ENCODE measurements around the gene PPP1R12B. TPM values are rescaled to one million over a fixed set of nuclear protein-coding genes. Genes with fewer than 3 reads are reported as not detected.
"Not testable (repeated sequence)": the region's sequence is repeated elsewhere in the genome, so short reads cannot be mapped to it uniquely, and the experiment has no call there.

Gene PPP1R12B
- polyA plus RNA-seq, 3 donors from 2014 or later = 3.8 to 8.3 (median 4.3) TPM

DNA sequence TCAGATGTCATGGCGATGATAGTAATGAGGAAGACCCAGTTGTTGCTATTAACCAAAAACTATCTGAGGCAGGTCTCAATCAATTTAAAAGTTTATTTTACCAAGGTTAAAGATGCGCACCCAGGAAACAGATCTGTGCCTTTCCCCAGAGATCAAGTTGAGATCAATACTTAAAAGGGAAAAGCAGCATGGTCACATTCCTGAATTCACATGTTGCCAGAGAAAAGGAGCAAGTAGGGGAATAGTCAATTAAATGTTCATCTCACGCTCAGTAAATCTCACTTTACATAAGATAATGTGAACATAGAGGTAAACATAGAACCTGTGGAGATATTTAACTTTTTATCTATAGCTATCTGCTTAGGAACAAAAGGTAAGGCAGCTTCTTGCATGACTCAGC lies 71.2 kb downstream of the PPP1R12B start:
- H3K4me1 Mint-ChIP-seq; H3K27me3 Mint-ChIP-seq (ENCODE audit: low read depth in 3 of 3); DNase-seq; H3K9me3 Mint-ChIP-seq; H3K4me3 Mint-ChIP-seq; H3K36me3 Mint-ChIP-seq; H3K27ac Mint-ChIP-seq: not testable (repeated sequence)

DNA sequence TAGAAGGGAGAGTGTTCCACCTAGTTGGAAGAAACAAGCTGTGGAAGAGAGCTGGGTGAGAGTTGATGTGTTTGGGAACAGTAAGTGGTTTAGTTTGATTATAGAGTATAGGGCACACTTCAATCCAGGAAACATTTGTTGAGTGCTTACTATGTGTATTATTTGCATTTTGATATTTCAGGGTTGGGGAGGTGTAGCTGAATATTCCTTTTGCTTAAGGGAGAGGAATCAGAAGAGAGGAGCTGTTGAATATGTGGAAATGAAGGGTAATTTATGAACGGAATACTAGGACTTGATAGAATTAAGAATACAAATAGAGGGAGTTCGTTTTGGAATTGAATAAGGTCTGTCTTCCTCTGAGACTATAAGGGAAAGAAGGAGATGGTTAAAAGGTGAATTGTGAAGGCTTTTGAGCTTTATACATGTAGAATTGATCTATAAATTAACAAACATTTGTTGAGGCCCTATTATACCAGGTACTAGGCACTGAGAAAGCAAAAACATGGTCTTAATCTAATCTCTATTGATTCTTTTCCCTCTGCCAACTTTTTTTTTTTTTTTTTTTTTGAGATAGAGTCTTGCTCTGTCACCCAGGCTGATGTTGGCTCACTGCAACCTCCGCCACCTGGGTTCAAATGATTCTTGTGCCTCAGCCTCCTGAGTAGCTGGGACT lies 72.1 kb downstream of the PPP1R12B start:
- not testable (repeated sequence) for H3K27me3 Mint-ChIP-seq (ENCODE audit: low read depth in 3 of 3); H3K36me3 Mint-ChIP-seq
- H3K27ac Mint-ChIP-seq = peak overlapping the region in 1 of 6 donors; percentile 51

DNA sequence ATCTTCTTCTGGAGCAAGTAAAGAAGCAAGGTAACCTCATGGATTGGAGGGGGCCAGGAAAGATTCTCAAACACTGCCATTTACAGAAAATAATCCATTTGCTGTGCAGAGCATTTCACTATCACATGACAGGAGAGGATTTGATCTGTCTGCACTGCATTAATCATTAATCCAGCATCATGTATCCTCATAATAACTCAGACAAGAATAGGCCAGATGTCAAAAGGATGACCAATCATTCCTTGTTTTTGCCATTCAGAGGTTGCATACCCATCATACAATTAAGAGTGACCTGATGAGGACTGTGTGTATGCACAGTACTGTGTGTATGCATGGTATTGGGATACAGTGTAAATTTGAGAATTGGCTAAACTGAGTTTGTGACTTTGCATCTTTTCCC lies 74.2 kb downstream of the PPP1R12B start:
- H3K27me3 Mint-ChIP-seq (ENCODE audit: low read depth in 3 of 3); H3K4me3 Mint-ChIP-seq; DNase-seq; H3K27ac Mint-ChIP-seq; H3K9me3 Mint-ChIP-seq; H3K36me3 Mint-ChIP-seq; H3K4me1 Mint-ChIP-seq: not testable (repeated sequence)

More for the DNA sequence above, 72.1 kb downstream of the PPP1R12B start:
- not testable (repeated sequence) for H3K4me1 Mint-ChIP-seq, H3K4me3 Mint-ChIP-seq, H3K9me3 Mint-ChIP-seq, DNase-seq

DNA sequence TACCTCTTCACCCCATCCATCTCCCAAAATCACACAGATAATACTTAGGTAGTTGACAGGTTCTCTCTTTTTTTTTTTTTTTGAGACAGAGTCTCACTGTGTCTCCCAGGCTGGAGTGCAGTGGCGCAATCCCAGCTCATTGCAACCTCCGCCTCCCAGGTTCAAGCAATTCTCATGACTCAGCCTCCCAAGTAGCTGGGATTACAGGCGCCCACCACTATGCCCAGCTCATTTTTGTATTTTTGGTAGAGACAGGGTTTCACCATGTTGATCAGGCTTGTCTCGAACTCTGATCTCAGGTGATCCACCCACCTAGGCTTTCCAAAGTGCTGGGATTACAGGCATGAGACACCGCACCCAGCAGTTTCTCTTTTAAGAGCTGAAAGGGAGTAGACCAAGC lies 75.8 kb downstream of the PPP1R12B start:
- H3K4me1 Mint-ChIP-seq; H3K9me3 Mint-ChIP-seq; H3K36me3 Mint-ChIP-seq; DNase-seq; H3K4me3 Mint-ChIP-seq; H3K27me3 Mint-ChIP-seq (ENCODE audit: low read depth in 3 of 3); H3K27ac Mint-ChIP-seq: not testable (repeated sequence)

DNA sequence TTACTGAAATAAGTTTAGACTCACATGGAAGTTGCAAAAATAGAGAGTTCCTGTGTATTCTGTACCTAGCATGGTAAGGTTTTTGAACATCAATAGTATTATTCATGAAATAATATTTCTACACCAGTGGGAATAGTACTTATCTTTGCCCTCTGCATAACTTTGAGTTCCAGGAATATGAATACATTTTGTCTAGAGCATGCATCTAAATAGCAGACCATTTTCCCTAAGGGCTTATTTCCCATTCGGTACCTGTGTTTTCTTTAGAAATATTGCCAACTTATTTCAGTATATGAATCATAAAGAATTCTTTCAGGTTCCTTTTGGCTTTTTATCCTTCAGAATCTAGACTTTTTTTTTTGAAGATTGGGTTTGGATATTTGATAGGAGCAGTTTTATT lies 81.6 kb downstream of the PPP1R12B start:
- not testable (repeated sequence) for H3K27ac Mint-ChIP-seq; H3K9me3 Mint-ChIP-seq; H3K27me3 Mint-ChIP-seq (ENCODE audit: low read depth in 3 of 3); DNase-seq; H3K4me1 Mint-ChIP-seq; H3K4me3 Mint-ChIP-seq
- H3K36me3 Mint-ChIP-seq = peaks cover 9 to 31% (median 31%) of the 10 kb centered on the region in 3 donors

DNA sequence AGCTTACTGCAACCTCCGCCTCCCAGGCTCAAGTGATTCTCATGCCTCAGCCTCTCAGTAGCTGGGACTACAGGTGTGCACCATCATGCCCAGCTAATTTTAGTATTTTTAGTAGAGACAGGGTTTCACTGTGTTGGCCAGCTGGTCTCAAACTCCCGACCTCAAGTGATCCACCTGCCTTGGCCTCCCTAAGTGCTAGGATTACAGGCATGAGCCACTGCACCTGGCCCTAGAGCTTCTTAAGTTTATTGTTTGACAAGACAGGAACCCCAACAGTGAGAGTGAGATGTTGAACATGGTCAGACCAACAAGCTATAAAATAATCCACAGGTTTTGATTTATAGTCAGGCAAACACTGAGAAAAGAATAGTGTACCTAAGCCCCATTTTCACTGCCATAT lies 83.8 kb downstream of the PPP1R12B start:
- H3K27ac Mint-ChIP-seq; H3K27me3 Mint-ChIP-seq (ENCODE audit: low read depth in 3 of 3); H3K4me3 Mint-ChIP-seq; H3K9me3 Mint-ChIP-seq; H3K4me1 Mint-ChIP-seq; DNase-seq: not testable (repeated sequence)
- peaks cover 13 to 36% (median 32%) of the 10 kb centered on the region in 3 donors for H3K36me3 Mint-ChIP-seq

DNA sequence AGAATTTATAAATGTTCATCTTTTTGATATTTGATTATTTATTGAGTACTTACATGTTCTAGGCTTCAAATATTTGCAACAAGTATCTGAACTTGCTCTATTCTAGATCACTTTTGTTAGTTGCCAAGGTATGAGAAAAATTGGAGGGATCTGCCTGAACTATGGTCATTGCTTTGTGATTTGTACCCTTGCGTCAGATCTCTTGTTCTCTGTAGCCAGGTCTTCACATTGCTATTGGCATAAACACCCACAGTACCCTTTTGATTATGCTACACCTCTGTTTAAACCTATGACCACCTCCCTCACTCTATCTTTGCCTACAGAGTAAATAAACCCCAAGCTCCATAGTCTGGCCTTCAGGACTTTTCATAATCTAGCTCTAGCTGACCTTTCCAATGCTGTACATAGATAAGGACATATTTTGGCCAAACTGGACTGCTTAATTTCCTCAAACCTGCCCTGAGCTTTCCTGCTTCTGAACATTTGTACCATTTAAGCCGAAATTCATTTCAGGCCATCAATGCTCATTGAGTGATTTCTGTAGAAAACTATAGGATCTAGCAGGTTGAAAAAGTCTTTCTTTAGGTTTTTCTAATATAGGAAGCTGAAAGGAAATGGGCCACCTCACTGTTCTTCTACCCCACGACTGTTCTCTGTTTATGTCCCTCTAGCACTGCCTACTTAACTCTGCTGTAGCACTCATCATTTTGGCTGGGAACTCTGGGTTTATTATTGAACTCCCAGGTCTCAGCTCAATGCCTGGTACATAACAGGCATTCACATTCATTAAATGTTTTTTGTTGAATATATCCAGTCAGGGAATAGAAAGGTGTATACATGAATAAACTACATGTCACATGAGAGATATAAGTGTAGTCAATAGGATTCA lies 84.9 kb downstream of the PPP1R12B start:
- Mint-ChIP-seq H3K27me3 (ENCODE audit: low read depth in 3 of 3) (peaks cover 0 to 2% (median 0%) of the 10 kb centered on the region in 3 donors), H3K4me3 (no peak overlapping the region), H3K9me3 (no peaks in the 10 kb centered on the region), H3K36me3 (peaks cover 19 to 40% (median 32%) of the 10 kb centered on the region in 3 donors), H3K27ac (no peak overlapping the region), H3K4me1 (no peaks in the 10 kb centered on the region)
- no peak for DNase-seq

DNA sequence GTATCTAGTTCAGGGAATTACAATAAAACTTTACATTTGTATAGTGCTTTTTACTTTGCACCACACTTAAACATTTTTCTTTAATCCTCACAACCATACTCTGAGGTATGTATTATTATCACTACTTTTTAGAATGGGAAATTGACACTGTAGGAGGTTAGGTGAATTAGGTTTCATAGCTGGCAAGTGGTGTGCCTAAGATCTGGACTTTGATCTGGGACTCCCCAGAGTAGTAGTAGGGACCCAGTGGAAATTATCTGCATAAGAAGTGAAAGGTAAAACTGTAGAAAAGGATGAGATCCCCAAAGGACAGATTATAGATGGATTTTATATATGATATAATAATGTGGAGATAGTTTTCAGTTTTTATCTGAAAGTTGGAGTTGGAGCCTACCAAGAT lies 85.6 kb downstream of the PPP1R12B start:
- Mint-ChIP-seq H3K4me1 (no peaks in the 10 kb centered on the region), H3K27ac (no peak overlapping the region), H3K4me3 (no peak overlapping the region), H3K27me3 (ENCODE audit: low read depth in 3 of 3) (peaks cover 0 to 2% (median 0%) of the 10 kb centered on the region in 3 donors), H3K36me3 (peaks cover 19 to 43% (median 32%) of the 10 kb centered on the region in 3 donors), H3K9me3 (no peaks in the 10 kb centered on the region)
- no peak for DNase-seq

DNA sequence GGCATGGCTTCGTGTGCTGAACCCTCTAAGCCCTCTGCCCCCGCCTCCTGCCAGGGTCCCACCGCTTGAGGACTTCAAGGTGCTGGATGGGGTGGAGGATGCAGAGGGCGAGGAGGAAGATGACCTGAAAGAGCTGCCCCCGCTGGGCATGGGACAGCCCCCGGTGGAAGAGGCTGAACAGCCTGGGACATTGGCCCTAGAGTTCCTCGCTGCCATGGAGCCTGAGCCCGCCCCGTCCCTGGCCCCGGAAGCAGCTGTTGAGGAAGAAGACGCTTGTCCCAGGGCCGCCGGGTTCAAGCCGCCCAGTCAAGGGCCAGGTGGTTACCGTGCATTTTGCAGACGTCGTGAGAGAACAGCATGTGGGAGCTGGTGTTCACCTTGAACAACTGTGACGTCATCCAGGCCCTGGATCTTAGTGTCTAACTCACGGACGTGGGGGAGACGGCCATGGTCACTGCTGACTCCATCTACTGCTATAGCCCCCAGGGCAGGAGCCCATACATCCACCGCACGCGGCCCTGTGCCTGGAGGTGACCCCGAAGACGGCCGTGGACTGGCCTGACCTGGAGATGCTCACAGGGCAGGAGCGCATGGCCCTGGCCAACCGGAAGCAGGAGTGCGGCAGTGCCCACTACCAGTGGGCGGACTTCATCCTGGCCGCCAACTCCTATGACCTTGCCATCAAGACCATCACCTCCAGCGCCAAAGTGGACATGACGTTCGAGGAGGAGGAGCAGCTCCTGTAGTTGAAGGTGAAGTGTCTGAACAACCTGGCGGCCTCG lies 90.1 kb downstream of the PPP1R12B start:
- no peaks in the 10 kb centered on the region for H3K9me3 Mint-ChIP-seq
- peaks cover 0 to 4% (median 0%) of the 10 kb centered on the region in 3 donors for H3K27me3 Mint-ChIP-seq (ENCODE audit: low read depth in 3 of 3)
- no peak for DNase-seq
- peaks cover 22 to 50% (median 29%) of the 10 kb centered on the region in 3 donors for H3K36me3 Mint-ChIP-seq
- no peaks in the 10 kb centered on the region for H3K4me1 Mint-ChIP-seq
- H3K27ac Mint-ChIP-seq = no peak overlapping the region
- H3K4me3 Mint-ChIP-seq = no peak overlapping the region

DNA sequence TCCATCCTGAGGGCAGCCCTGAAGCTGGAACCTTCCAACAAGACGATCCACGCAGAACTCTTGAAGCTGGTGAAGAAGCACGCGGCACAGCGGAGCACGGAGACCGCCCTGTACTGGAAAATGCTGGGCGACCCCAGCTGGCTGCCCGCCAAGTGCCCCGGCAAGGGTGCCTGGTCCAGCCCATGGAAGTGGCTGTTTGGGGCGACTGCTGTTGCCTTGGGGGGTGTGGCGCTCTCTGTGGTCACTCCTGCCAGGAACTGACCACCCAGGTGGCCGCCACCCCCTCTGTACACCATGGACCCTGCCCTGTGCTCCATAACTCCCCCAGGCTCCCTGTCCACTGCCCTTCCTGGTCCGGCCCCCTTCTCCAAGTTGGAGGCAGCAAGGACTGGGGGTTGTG lies 90.8 kb downstream of the PPP1R12B start:
- Mint-ChIP-seq H3K4me1 (no peaks in the 10 kb centered on the region), H3K36me3 (peaks cover 15 to 53% (median 29%) of the 10 kb centered on the region in 3 donors), H3K27me3 (ENCODE audit: low read depth in 3 of 3) (peaks cover 0 to 2% (median 0%) of the 10 kb centered on the region in 3 donors), H3K9me3 (no peaks in the 10 kb centered on the region), H3K4me3 (no peak overlapping the region), H3K27ac (no peak overlapping the region)
- DNase-seq = no peak

DNA sequence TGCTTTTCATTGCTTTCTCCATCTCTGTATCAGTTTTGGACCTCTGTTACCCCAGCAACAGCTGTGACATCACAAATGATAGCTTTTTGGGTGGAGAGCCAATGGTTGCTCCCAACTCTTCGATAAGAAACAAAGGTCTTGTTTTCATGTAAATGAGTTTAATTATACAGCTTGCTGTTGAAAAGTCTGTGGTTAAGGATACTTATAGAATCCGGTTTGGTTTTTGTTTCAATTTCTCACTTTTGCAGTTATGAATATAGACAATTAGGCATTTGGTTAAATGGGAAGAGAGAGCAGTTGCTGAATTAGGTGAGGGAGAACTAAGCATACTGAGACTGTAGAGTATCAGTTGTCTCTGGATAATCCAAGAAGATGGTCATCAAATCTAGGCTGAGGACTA lies 99.6 kb downstream of the PPP1R12B start:
- not testable (repeated sequence) for DNase-seq; H3K9me3 Mint-ChIP-seq; H3K27me3 Mint-ChIP-seq (ENCODE audit: low read depth in 3 of 3); H3K4me3 Mint-ChIP-seq; H3K27ac Mint-ChIP-seq; H3K4me1 Mint-ChIP-seq
- H3K36me3 Mint-ChIP-seq = peaks cover 17 to 52% (median 20%) of the 10 kb centered on the region in 3 donors

DNA sequence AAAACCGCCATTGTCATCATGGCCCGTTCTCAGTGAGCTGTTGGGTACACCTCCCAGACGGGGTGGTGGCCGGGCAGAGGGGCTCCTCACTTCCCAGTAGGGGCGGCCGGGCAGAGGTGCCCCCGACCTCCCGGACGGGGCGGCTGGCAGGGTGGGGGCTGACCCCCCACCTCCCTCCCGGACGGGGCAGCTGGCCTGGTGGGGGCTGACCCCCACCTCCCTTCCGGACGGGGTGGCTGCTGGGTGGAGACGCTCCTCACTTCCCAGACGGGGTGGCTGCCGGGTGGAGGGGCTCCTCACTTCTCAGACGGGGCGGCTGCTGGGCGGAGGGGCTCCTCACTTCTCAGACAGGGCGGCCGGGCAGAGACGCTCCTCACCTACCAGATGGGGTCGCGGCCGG lies 103.1 kb downstream of the PPP1R12B start:
- DNase-seq; H3K27me3 Mint-ChIP-seq (ENCODE audit: low read depth in 3 of 3); H3K4me1 Mint-ChIP-seq; H3K9me3 Mint-ChIP-seq; H3K27ac Mint-ChIP-seq; H3K4me3 Mint-ChIP-seq: not testable (repeated sequence)
- H3K36me3 Mint-ChIP-seq = peaks cover 19 to 45% (median 35%) of the 10 kb centered on the region in 3 donors

DNA sequence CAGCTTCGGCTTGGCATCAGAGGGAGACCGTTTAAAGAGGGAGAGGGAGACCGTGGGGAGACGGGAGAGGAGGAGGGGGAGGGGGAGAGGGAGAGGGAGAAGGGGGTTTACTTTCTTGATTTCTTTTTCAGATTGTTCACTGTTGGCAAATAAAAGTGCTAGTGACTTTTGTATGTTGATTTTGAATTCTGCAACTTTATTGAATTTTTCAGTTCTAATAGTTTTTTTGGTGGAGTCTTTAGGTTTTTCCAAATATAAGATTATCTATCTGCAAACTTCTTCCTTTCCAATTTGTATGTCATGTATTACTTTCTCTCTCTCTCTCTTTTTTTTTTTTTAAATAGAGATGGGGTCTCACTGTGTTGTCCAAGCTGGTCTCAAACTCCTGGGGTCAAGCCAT lies 104.0 kb downstream of the PPP1R12B start:
- no peak for DNase-seq
- Mint-ChIP-seq H3K9me3 (no peaks in the 10 kb centered on the region), H3K4me3 (no peak overlapping the region), H3K27me3 (ENCODE audit: low read depth in 3 of 3) (no peaks in the 10 kb centered on the region), H3K27ac (no peak overlapping the region), H3K4me1 (peaks cover 4 to 5% of the 10 kb centered on the region in 2 donors), H3K36me3 (peaks cover 19 to 47% (median 35%) of the 10 kb centered on the region in 3 donors)

All from immature natural killer cell (primary cell).